H9 (cell line): ENCODE measurements around the gene RFX1. TPM values are rescaled to one million over a fixed set of nuclear protein-coding genes. Genes with fewer than 3 reads are reported as not detected.

Experiments used
- DNase-seq: peaks from one replicate; pipeline ENCODE4 v3.0.0-alpha.2; 2017
- H2AFZ ChIP-seq: one replicate; pipeline ENCODE4 v1.6.1; 2013; ENCODE audit warnings: mild to moderate bottlenecking, low read length, control low read depth, moderate library complexity
- H2AK5ac ChIP-seq: 2 replicates; pipeline ENCODE4 v1.6.1; 2013; ENCODE audit warnings: low read length, control low read depth, mixed read lengths; ENCODE audit not compliant: insufficient read length
- H2BK120ac ChIP-seq: one replicate; pipeline ENCODE4 v1.6.1; 2013; ENCODE audit warnings: low read depth, mild to moderate bottlenecking, low read length, control low read depth, inconsistent platforms; ENCODE audit not compliant: poor library complexity, severe bottlenecking
- H2BK12ac ChIP-seq: 2 replicates; pipeline ENCODE4 v1.6.1; 2013; ENCODE audit warnings: low read length, control low read depth, mixed read lengths, low read depth; ENCODE audit not compliant: insufficient read length
- H2BK15ac ChIP-seq: 2 replicates; pipeline ENCODE4 v1.6.1; 2013; ENCODE audit warnings: low read depth, low read length, control low read depth
- H2BK20ac ChIP-seq: one replicate; pipeline ENCODE4 v1.6.1; 2013; ENCODE audit warnings: low read depth, mild to moderate bottlenecking, low read length, control low read depth, inconsistent platforms; ENCODE audit not compliant: poor library complexity, severe bottlenecking
- H2BK5ac ChIP-seq: 2 replicates; pipeline ENCODE4 v1.6.1; 2013; ENCODE audit warnings: low read length, control low read depth, mixed read lengths; ENCODE audit not compliant: insufficient read length
- H3K14ac ChIP-seq: 2 replicates; pipeline ENCODE4 v1.6.1; 2013; ENCODE audit warnings: low read length, control low read depth; ENCODE audit not compliant: insufficient read depth
- H3K18ac ChIP-seq: 2 replicates; pipeline ENCODE4 v1.6.1; 2013; ENCODE audit warnings: low read depth, mild to moderate bottlenecking, mixed read lengths, low read length, control low read depth; ENCODE audit not compliant: insufficient read length
- H3K23ac ChIP-seq: 2 replicates; pipeline ENCODE4 v1.6.1; 2013; ENCODE audit warnings: low read length, control low read depth, mixed read lengths, low read depth; ENCODE audit not compliant: insufficient read length
- H3K23me2 ChIP-seq: 2 replicates; pipeline ENCODE4 v1.6.1; 2013; ENCODE audit warnings: low read depth, mild to moderate bottlenecking, mixed read lengths, low read length, control low read depth; ENCODE audit not compliant: insufficient read length, poor library complexity, severe bottlenecking
- H3K27ac ChIP-seq: 2 replicates; pipeline ENCODE4 v1.5.1; 2013; ENCODE audit warnings: low read length, control low read depth, mixed read lengths, low read depth; ENCODE audit not compliant: insufficient read length
- H3K27me3 ChIP-seq: 2 replicates; pipeline ENCODE4 v1.6.1; 2013; ENCODE audit warnings: low read length, control low read depth, inconsistent platforms; ENCODE audit not compliant: insufficient read depth
- H3K4ac ChIP-seq: 2 replicates; pipeline ENCODE4 v1.6.1; 2013; ENCODE audit warnings: low read depth, mild to moderate bottlenecking, control low read depth, inconsistent platforms, low read length, moderate library complexity
- H3K4me1 ChIP-seq: 2 replicates; pipeline ENCODE4 v1.6.1; 2013; ENCODE audit warnings: low read length, control low read depth, inconsistent platforms; ENCODE audit not compliant: insufficient read depth
- H3K4me2 ChIP-seq: 2 replicates; pipeline ENCODE4 v1.6.1; 2013; ENCODE audit warnings: low read length, control low read depth, mixed read lengths; ENCODE audit not compliant: insufficient read length, insufficient read depth
- H3K56ac ChIP-seq: 2 replicates; pipeline ENCODE4 v1.6.1; 2013; ENCODE audit warnings: low read depth, mild to moderate bottlenecking, mixed read lengths, low read length, control low read depth; ENCODE audit not compliant: insufficient read length
- H3K79me1 ChIP-seq: 2 replicates; pipeline ENCODE4 v1.6.1; 2013; ENCODE audit warnings: low read depth, mild to moderate bottlenecking, moderate library complexity, low read length, control low read depth, inconsistent platforms; ENCODE audit not compliant: insufficient read depth, poor library complexity, severe bottlenecking
- H3K79me2 ChIP-seq: 2 replicates; pipeline ENCODE4 v1.6.1; 2013; ENCODE audit warnings: low read length, control low read depth, inconsistent platforms; ENCODE audit not compliant: insufficient read depth
- H3K9ac ChIP-seq: 2 replicates; pipeline ENCODE4 v1.6.1; 2013; ENCODE audit warnings: low read length, control low read depth, mixed read lengths; ENCODE audit not compliant: insufficient read length; ENCODE audit errors: extremely low read depth
- H3K9me3 ChIP-seq: one replicate; pipeline ENCODE4 v1.6.1; 2013; ENCODE audit warnings: low read depth, low read length, inconsistent platforms; ENCODE audit not compliant: control insufficient read depth
- H3T11ph ChIP-seq: one replicate; pipeline ENCODE4 v1.6.1; 2013; ENCODE audit warnings: mild to moderate bottlenecking, low read length, control low read depth, inconsistent platforms
- H4K20me1 ChIP-seq: one replicate; pipeline ENCODE4 v1.6.1; 2013; ENCODE audit not compliant: control insufficient read depth, insufficient read length, insufficient read depth
- H4K5ac ChIP-seq: 2 replicates; pipeline ENCODE4 v1.6.1; 2013; ENCODE audit warnings: low read depth, mild to moderate bottlenecking, mixed read lengths, low read length, control low read depth; ENCODE audit not compliant: insufficient read length
- H4K8ac ChIP-seq: replicated peaks from 2 replicates; pipeline ENCODE4 v1.6.1; 2013; ENCODE audit warnings: low read length, control low read depth, mixed read lengths, low read depth; ENCODE audit not compliant: insufficient read length
- H4K91ac ChIP-seq: 2 replicates; pipeline ENCODE4 v1.6.1; 2013; ENCODE audit warnings: low read depth, mild to moderate bottlenecking, moderate library complexity, mixed read lengths, low read length, control low read depth; ENCODE audit not compliant: insufficient read length
- H3K27ac Mint-ChIP-seq, 3 experiments: 2 replicates in 2 of 3; 3 replicates in 1 of 3; pipeline ENCODE4 v1.8.0; 2020 to 2021; ENCODE audit warnings: mixed read lengths in 3 of 3, mild to moderate bottlenecking in 1 of 3, moderate library complexity in 1 of 3
- H3K27me3 Mint-ChIP-seq: 2 replicates; pipeline ENCODE4 v1.8.0; 2021; ENCODE audit warnings: low read depth, mild to moderate bottlenecking, moderate library complexity, mixed read lengths
- H3K36me3 Mint-ChIP-seq, 3 experiments: 2 replicates in 2 of 3; 3 replicates in 1 of 3; pipeline ENCODE4 v1.8.0; 2020 to 2021; ENCODE audit warnings: low read depth in 3 of 3, mixed read lengths in 3 of 3; ENCODE audit not compliant: insufficient read depth in 1 of 3
- H3K4me1 Mint-ChIP-seq, 2 experiments: 2 replicates each; pipeline ENCODE4 v1.8.0; 2020; ENCODE audit warnings: mixed read lengths in 2 of 2
- H3K4me3 Mint-ChIP-seq, 2 experiments: 2 replicates in 1 of 2; 3 replicates in 1 of 2; pipeline ENCODE4 v1.8.0; 2020 to 2021; ENCODE audit warnings: mild to moderate bottlenecking in 2 of 2, mixed read lengths in 2 of 2, moderate library complexity in 1 of 2
- H3K9me3 Mint-ChIP-seq, 2 experiments: 2 replicates in 1 of 2; 3 replicates in 1 of 2; pipeline ENCODE4 v1.8.0; 2020; ENCODE audit warnings: mild to moderate bottlenecking in 2 of 2, mixed read lengths in 2 of 2, moderate library complexity in 1 of 2
- WGBS: extraction: QIAGEN DNeasy Blood & Tissue Kit; methylation state at CpG from one replicate; pipeline ENCODE4 v1.1.7; 2013; ENCODE audit warnings: missing lambda C conversion rate, low lambda C conversion rate, mixed read lengths; ENCODE audit not compliant: insufficient read length; ENCODE audit errors: extremely low coverage; 5-methylcytosine and 5-hydroxymethylcytosine counted together
- total RNA-seq: library from RNA; stranded (reverse); gene quantifications from 2 replicates; pipeline ENCODE4 v1.2.1, GENCODE V29; 2021
- TF ChIP-seq, protein P1 (sequence below): fragments of 200-600 bp; sonication (generic); conservative IDR thresholded peaks from 3 replicates; pipeline ENCODE4 v1.8.0; 2021; ENCODE audit warnings: antibody characterized with exemption, mild to moderate bottlenecking

The RFX1 gene
- total RNA-seq, 1 experiment from 2014 or later = 21.4 TPM

DNA sequence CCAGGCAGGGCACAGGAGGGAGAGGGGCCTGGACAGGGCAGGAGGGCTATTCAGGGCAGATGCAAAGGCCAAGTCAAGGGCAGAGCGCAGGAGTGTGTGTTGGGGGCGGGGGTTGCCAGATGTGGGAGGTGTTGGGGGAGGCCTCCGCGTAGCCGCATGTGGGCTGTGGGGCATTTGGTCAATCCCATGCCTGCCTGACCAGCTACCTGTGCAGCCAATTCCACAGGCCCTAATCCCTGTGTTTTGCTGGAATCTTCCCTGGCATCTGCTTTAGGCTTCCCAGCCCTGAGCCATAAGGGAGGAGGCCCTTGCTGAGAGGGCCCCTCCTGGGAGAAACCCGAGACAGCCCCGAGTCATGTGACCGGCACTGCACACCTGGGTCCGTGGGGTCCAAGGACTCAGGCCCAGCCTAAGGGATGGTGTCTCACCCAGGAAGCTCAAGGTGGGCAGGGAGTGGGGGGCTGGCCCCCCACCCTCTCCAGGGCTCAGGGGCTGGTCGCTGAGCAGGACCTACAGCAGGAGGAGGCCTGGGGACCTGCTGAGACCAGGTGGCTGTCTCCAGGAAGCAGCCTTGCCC, 20.3 kb downstream of the RFX1 start:
- Histone ChIP-seq H3K9me3 (no peaks in the 10 kb centered on the region), H3K27ac (peak overlapping the region; percentile 22), H2BK5ac (no peak overlapping the region), H3K9ac (no peak overlapping the region), H2AFZ (no peak overlapping the region), H2AK5ac (no peak overlapping the region), H3K14ac (peak overlapping the region; percentile 33), H3K23ac (no peak overlapping the region), H2BK15ac (no peak overlapping the region), H3K4ac (no peak overlapping the region), H3K23me2 (no peaks in the 10 kb centered on the region), H2BK120ac (no peak overlapping the region), H2BK12ac (no peak overlapping the region), H3K79me1 (no peaks in the 10 kb centered on the region), H3K4me2 (peak overlapping the region; percentile 21), H3T11ph (no peak overlapping the region), H4K8ac (no peak overlapping the region), H3K56ac (no peak overlapping the region), H4K20me1 (no peaks in the 10 kb centered on the region), H4K5ac (no peak overlapping the region), H3K79me2 (no peaks in the 10 kb centered on the region), H3K27me3 (no peaks in the 10 kb centered on the region), H3K4me1 (peaks cover 3% of the 10 kb centered on the region; the same call in 1 of the 2 replicates), H4K91ac (no peak overlapping the region), H2BK20ac (no peak overlapping the region), H3K18ac (peak overlapping the region; percentile 85)
- WGBS = no CpG with 5 or more reads among the region's 10 CpGs
- Mint-ChIP-seq H3K4me3 (peak overlapping the region; percentile 7 to 61; a peak in 4 of 5 replicates), H3K4me1 (peaks cover 45 to 58% of the 10 kb centered on the region in 2 experiments), H3K36me3 (peaks cover 0 to 19% (median 9%) of the 10 kb centered on the region in 3 experiments; a peak in 6 of 7 replicates), H3K9me3 (no peaks in the 10 kb centered on the region; a peak in 1 of 5 replicates), H3K27ac (peak overlapping the region; percentile 87 to 95 (median 95)), H3K27me3 (no peaks in the 10 kb centered on the region)
- TF ChIP-seq, protein P1, sequence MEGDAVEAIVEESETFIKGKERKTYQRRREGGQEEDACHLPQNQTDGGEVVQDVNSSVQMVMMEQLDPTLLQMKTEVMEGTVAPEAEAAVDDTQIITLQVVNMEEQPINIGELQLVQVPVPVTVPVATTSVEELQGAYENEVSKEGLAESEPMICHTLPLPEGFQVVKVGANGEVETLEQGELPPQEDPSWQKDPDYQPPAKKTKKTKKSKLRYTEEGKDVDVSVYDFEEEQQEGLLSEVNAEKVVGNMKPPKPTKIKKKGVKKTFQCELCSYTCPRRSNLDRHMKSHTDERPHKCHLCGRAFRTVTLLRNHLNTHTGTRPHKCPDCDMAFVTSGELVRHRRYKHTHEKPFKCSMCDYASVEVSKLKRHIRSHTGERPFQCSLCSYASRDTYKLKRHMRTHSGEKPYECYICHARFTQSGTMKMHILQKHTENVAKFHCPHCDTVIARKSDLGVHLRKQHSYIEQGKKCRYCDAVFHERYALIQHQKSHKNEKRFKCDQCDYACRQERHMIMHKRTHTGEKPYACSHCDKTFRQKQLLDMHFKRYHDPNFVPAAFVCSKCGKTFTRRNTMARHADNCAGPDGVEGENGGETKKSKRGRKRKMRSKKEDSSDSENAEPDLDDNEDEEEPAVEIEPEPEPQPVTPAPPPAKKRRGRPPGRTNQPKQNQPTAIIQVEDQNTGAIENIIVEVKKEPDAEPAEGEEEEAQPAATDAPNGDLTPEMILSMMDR = no peak
- DNase-seq = peak; percentile 63
